GM21786 (cell line): ENCODE data around the gene ZNF662.

Experiments used
- ATAC-seq: cut with Tn5 transposase; IDR thresholded peaks from one replicate; pipeline ENCODE4 v1.9.1; 2021; ENCODE audit not compliant: unreplicated experiment

Gene ZNF662

GRCh38 chr3:42935472-42935871 lies 29.5 kb downstream of the ZNF662 start:
- ATAC-seq: no peak

DNA sequence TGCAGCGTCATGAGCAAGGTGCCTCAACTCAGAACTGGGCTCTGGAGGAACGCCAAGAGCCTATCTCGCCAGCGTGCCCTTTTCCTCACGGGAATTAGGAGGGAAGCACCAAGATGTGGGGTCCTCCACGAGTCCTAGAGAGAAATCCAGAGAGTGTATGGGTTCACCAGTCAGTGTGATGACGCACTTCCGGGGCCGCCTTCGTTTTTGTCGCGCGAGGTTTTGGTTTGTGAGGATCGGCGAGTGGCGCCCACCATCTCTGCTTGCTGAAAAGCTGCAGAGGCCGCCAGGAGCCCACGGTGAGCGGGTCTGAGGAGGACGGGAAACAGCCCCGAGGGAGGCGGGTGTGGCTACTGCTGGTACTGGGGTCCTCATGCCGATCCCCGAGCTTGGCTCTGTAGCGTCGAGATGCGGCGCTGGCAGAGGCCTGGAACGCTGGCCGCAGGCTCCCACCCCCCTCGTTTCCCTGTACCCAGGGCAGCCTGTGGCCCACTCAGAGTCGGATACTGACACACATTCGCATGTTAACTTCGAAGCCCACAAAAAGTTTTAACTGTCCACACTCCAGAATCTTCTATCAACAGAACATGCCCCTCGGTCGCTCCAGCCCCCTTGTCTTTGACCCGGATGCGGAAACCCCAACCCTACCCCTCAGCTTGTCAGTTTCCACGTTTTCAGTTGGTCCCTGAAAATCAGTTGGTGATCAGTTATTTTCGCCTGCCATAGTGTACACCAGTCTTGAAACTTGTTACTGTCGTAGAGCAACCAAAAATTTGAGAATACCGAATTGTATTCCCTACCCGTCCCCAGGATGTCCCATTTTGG lies 30.4 kb downstream of the ZNF662 start:
- no peak for ATAC-seq

GRCh38 chr3:42937334-42937733 lies 31.4 kb downstream of the ZNF662 start:
- no peak for ATAC-seq

GRCh38 chr3:42942693-42943092 lies 36.8 kb downstream of the ZNF662 start:
- no peak for ATAC-seq

DNA sequence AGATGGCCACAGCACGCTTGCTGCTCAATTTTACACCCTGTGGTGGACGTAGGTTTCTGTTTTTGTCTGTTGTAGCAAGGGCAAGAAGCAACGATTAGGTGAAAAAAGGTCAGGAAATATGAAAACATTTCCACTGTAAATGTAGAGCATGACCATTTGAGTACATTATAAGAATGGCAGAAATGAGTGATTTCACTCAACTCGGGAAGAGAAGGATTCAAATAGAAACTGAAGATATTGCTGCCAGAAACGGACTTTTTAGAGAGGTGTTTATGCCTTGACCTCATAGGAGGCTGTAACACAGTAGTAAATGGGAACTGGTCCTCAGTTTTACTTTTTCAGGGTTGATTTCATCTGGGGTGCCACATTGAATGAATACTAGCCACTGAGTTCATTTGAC lies 40.1 kb downstream of the ZNF662 start:
- ATAC-seq: no peak

DNA sequence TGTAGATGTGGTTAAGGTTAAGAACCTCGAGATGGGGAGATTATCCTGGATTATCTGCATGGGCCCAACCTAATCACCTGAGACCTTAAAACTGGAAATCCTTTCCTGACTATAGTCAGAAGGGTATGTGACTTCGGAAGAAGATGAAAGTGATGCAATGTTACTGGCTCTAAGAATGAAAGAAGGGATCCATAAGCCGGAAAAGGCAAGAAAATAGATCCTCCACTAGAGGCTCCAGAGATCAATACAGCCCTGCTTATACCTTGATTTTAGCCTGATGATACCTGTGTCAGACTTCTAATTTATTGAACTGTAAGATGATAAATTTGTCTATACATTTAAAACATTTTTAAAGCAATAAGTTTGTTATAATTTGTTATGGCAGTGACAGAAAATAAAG lies 51.6 kb downstream of the ZNF662 start:
- no peak for ATAC-seq

DNA sequence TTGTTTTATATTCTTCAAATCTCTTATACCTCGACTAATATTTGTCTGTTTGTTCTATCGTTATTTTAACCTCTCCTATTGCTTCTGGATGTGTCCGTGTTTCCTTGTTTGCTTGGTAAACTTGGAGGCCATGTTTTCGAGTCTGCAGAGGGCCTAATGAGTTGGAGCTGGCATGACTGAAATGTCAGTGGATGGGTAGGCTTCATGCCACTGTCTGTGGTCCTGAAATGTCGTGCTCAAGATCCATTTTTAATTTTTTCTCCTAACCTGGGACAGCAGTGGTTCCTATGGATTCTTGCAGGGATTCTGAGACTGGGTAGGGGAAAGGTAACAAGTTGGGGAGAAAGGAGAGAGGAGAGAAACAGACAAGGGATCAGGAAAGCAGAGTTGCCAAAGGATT lies 54.3 kb downstream of the ZNF662 start:
- no peak for ATAC-seq

DNA sequence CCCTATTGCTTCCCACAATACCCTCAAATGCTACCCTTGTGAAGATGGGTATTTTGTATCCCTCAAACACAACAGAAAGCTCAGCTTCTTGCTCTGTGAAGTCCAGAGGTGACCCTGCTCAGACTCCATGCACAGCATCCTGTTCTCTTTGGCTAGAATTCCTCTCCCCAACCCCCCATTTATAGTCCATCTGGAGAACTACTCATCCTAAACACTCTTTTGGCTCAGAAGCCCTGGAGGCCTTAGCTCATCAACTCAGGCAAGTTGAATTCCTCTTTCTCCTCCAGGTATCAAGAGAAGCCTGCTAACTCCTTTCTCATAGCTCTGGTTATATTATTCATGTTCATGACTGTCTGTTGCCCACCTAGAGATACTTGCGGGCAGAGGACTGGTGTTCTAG lies 54.8 kb downstream of the ZNF662 start:
- no peak for ATAC-seq

DNA sequence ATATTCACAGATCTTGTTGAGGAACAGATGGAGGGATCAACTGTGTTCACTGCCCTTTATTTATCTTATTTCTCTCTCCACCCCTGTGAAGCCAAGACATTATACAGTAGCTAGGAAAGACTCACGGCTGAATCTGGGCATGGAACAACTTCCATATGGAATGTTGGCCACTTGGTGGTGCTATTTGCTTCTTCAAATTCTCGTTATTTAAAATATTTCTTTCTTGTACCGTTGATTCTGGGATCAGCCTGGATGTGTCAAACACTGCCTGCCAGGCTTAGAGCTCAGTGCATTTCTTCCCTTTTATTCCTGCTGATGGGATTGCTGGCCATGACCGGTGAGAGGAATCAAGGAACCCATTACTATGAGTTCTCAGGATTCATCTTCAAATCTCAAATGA lies 55.7 kb downstream of the ZNF662 start:
- ATAC-seq: no peak

- ATAC-seq: no peak
Measured at GRCh38 chr3:42963269-42963668, 57.3 kb downstream of the ZNF662 start.

DNA sequence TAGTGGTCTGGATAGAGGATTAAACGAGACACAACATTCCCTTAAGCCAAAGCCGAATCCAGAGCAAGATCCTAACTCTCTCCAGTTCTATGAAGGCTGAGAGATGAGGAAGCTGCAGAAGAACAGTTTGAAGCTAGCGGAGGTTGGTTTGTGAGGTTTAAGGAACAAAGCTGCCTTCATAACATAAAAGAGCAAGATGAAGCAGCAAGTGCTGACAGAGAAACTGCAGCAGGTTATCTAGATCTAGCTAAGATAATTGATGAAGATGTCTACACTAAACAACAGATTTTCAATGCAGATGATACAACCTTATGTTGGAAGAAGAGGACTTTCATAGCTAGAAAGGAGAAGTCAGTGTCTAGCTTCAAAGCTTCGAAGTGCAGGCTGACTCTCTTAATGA lies 58.3 kb downstream of the ZNF662 start:
- ATAC-seq: no peak
